H9 (cell line): ENCODE results near the gene NAA25. TPM values are rescaled to one million over a fixed set of nuclear protein-coding genes. Genes with fewer than 3 reads are reported as not detected.

Experiments used
- DNase-seq: peaks from one replicate; pipeline ENCODE4 v3.0.0-alpha.2; 2017
- H2AFZ ChIP-seq: one replicate; pipeline ENCODE4 v1.6.1; 2013; ENCODE audit warnings: mild to moderate bottlenecking, low read length, control low read depth, moderate library complexity
- H2AK5ac ChIP-seq: 2 replicates; pipeline ENCODE4 v1.6.1; 2013; ENCODE audit warnings: low read length, control low read depth, mixed read lengths; ENCODE audit not compliant: insufficient read length
- H2BK120ac ChIP-seq: one replicate; pipeline ENCODE4 v1.6.1; 2013; ENCODE audit warnings: low read depth, mild to moderate bottlenecking, low read length, control low read depth, inconsistent platforms; ENCODE audit not compliant: poor library complexity, severe bottlenecking
- H2BK12ac ChIP-seq: 2 replicates; pipeline ENCODE4 v1.6.1; 2013; ENCODE audit warnings: low read length, control low read depth, mixed read lengths, low read depth; ENCODE audit not compliant: insufficient read length
- H2BK15ac ChIP-seq: 2 replicates; pipeline ENCODE4 v1.6.1; 2013; ENCODE audit warnings: low read depth, low read length, control low read depth
- H2BK20ac ChIP-seq: one replicate; pipeline ENCODE4 v1.6.1; 2013; ENCODE audit warnings: low read depth, mild to moderate bottlenecking, low read length, control low read depth, inconsistent platforms; ENCODE audit not compliant: poor library complexity, severe bottlenecking
- H2BK5ac ChIP-seq: 2 replicates; pipeline ENCODE4 v1.6.1; 2013; ENCODE audit warnings: low read length, control low read depth, mixed read lengths; ENCODE audit not compliant: insufficient read length
- H3K14ac ChIP-seq: 2 replicates; pipeline ENCODE4 v1.6.1; 2013; ENCODE audit warnings: low read length, control low read depth; ENCODE audit not compliant: insufficient read depth
- H3K18ac ChIP-seq: 2 replicates; pipeline ENCODE4 v1.6.1; 2013; ENCODE audit warnings: low read depth, mild to moderate bottlenecking, mixed read lengths, low read length, control low read depth; ENCODE audit not compliant: insufficient read length
- H3K23ac ChIP-seq: 2 replicates; pipeline ENCODE4 v1.6.1; 2013; ENCODE audit warnings: low read length, control low read depth, mixed read lengths, low read depth; ENCODE audit not compliant: insufficient read length
- H3K23me2 ChIP-seq: 2 replicates; pipeline ENCODE4 v1.6.1; 2013; ENCODE audit warnings: low read depth, mild to moderate bottlenecking, mixed read lengths, low read length, control low read depth; ENCODE audit not compliant: insufficient read length, poor library complexity, severe bottlenecking
- H3K27ac ChIP-seq: 2 replicates; pipeline ENCODE4 v1.5.1; 2013; ENCODE audit warnings: low read length, control low read depth, mixed read lengths, low read depth; ENCODE audit not compliant: insufficient read length
- H3K27me3 ChIP-seq: 2 replicates; pipeline ENCODE4 v1.6.1; 2013; ENCODE audit warnings: low read length, control low read depth, inconsistent platforms; ENCODE audit not compliant: insufficient read depth
- H3K4ac ChIP-seq: 2 replicates; pipeline ENCODE4 v1.6.1; 2013; ENCODE audit warnings: low read depth, mild to moderate bottlenecking, control low read depth, inconsistent platforms, low read length, moderate library complexity
- H3K4me1 ChIP-seq: 2 replicates; pipeline ENCODE4 v1.6.1; 2013; ENCODE audit warnings: low read length, control low read depth, inconsistent platforms; ENCODE audit not compliant: insufficient read depth
- H3K4me2 ChIP-seq: 2 replicates; pipeline ENCODE4 v1.6.1; 2013; ENCODE audit warnings: low read length, control low read depth, mixed read lengths; ENCODE audit not compliant: insufficient read length, insufficient read depth
- H3K56ac ChIP-seq: 2 replicates; pipeline ENCODE4 v1.6.1; 2013; ENCODE audit warnings: low read depth, mild to moderate bottlenecking, mixed read lengths, low read length, control low read depth; ENCODE audit not compliant: insufficient read length
- H3K79me1 ChIP-seq: 2 replicates; pipeline ENCODE4 v1.6.1; 2013; ENCODE audit warnings: low read depth, mild to moderate bottlenecking, moderate library complexity, low read length, control low read depth, inconsistent platforms; ENCODE audit not compliant: insufficient read depth, poor library complexity, severe bottlenecking
- H3K79me2 ChIP-seq: 2 replicates; pipeline ENCODE4 v1.6.1; 2013; ENCODE audit warnings: low read length, control low read depth, inconsistent platforms; ENCODE audit not compliant: insufficient read depth
- H3K9ac ChIP-seq: 2 replicates; pipeline ENCODE4 v1.6.1; 2013; ENCODE audit warnings: low read length, control low read depth, mixed read lengths; ENCODE audit not compliant: insufficient read length; ENCODE audit errors: extremely low read depth
- H3K9me3 ChIP-seq: one replicate; pipeline ENCODE4 v1.6.1; 2013; ENCODE audit warnings: low read depth, low read length, inconsistent platforms; ENCODE audit not compliant: control insufficient read depth
- H3T11ph ChIP-seq: one replicate; pipeline ENCODE4 v1.6.1; 2013; ENCODE audit warnings: mild to moderate bottlenecking, low read length, control low read depth, inconsistent platforms
- H4K20me1 ChIP-seq: one replicate; pipeline ENCODE4 v1.6.1; 2013; ENCODE audit not compliant: control insufficient read depth, insufficient read length, insufficient read depth
- H4K5ac ChIP-seq: 2 replicates; pipeline ENCODE4 v1.6.1; 2013; ENCODE audit warnings: low read depth, mild to moderate bottlenecking, mixed read lengths, low read length, control low read depth; ENCODE audit not compliant: insufficient read length
- H4K8ac ChIP-seq: replicated peaks from 2 replicates; pipeline ENCODE4 v1.6.1; 2013; ENCODE audit warnings: low read length, control low read depth, mixed read lengths, low read depth; ENCODE audit not compliant: insufficient read length
- H4K91ac ChIP-seq: 2 replicates; pipeline ENCODE4 v1.6.1; 2013; ENCODE audit warnings: low read depth, mild to moderate bottlenecking, moderate library complexity, mixed read lengths, low read length, control low read depth; ENCODE audit not compliant: insufficient read length
- H3K27ac Mint-ChIP-seq, 3 experiments: 2 replicates in 2 of 3; 3 replicates in 1 of 3; pipeline ENCODE4 v1.8.0; 2020 to 2021; ENCODE audit warnings: mixed read lengths in 3 of 3, mild to moderate bottlenecking in 1 of 3, moderate library complexity in 1 of 3
- H3K27me3 Mint-ChIP-seq: 2 replicates; pipeline ENCODE4 v1.8.0; 2021; ENCODE audit warnings: low read depth, mild to moderate bottlenecking, moderate library complexity, mixed read lengths
- H3K36me3 Mint-ChIP-seq, 3 experiments: 2 replicates in 2 of 3; 3 replicates in 1 of 3; pipeline ENCODE4 v1.8.0; 2020 to 2021; ENCODE audit warnings: low read depth in 3 of 3, mixed read lengths in 3 of 3; ENCODE audit not compliant: insufficient read depth in 1 of 3
- H3K4me1 Mint-ChIP-seq, 2 experiments: 2 replicates each; pipeline ENCODE4 v1.8.0; 2020; ENCODE audit warnings: mixed read lengths in 2 of 2
- H3K4me3 Mint-ChIP-seq, 2 experiments: 2 replicates in 1 of 2; 3 replicates in 1 of 2; pipeline ENCODE4 v1.8.0; 2020 to 2021; ENCODE audit warnings: mild to moderate bottlenecking in 2 of 2, mixed read lengths in 2 of 2, moderate library complexity in 1 of 2
- H3K9me3 Mint-ChIP-seq, 2 experiments: 2 replicates in 1 of 2; 3 replicates in 1 of 2; pipeline ENCODE4 v1.8.0; 2020; ENCODE audit warnings: mild to moderate bottlenecking in 2 of 2, mixed read lengths in 2 of 2, moderate library complexity in 1 of 2
- WGBS: extraction: QIAGEN DNeasy Blood & Tissue Kit; methylation state at CpG from one replicate; pipeline ENCODE4 v1.1.7; 2013; ENCODE audit warnings: missing lambda C conversion rate, low lambda C conversion rate, mixed read lengths; ENCODE audit not compliant: insufficient read length; ENCODE audit errors: extremely low coverage; 5-methylcytosine and 5-hydroxymethylcytosine counted together
- total RNA-seq: library from RNA; stranded (reverse); gene quantifications from 2 replicates; pipeline ENCODE4 v1.2.1, GENCODE V29; 2021
- TF ChIP-seq, protein P1 (sequence below): fragments of 200-600 bp; sonication (generic); conservative IDR thresholded peaks from 3 replicates; pipeline ENCODE4 v1.8.0; 2021; ENCODE audit warnings: antibody characterized with exemption, mild to moderate bottlenecking

NAA25 gene
- total RNA-seq, 1 experiment from 2014 or later = 57.1 TPM

DNA sequence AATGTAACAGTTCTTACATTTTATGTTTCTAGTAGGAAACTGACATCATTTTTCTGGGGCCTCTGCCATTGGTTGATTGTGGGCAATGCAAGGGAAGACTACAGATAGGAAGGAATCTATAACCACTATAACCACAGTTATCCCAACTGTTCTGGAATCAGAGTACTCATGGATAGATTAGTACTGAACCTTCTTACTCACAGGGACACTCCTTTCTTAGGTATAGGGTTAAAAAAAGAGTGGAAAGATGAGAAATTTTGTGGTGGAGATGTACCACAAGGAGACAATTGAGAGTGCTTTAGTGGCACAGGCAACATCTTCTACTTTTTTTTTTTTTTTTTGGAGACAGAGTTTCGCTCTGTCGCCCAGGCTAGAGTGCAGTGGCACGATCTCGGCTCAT lies 116.6 kb downstream of the NAA25 start:
- Mint-ChIP-seq H3K4me1 (peaks cover 5 to 7% of the 10 kb centered on the region in 2 experiments; a peak in 2 of 4 replicates), H3K36me3 (peaks cover 3 to 5% (median 4%) of the 10 kb centered on the region in 3 experiments; a peak in 4 of 7 replicates), H3K27ac (no peak overlapping the region), H3K9me3 (no peaks in the 10 kb centered on the region), H3K4me3 (no peak overlapping the region), H3K27me3 (no peaks in the 10 kb centered on the region)
- Histone ChIP-seq H2AK5ac (no peak overlapping the region), H3K14ac (no peak overlapping the region), H3K79me1 (no peaks in the 10 kb centered on the region), H3K9me3 (no peaks in the 10 kb centered on the region), H3K4ac (no peak overlapping the region), H3K27ac (no peak overlapping the region), H2AFZ (no peak overlapping the region), H3K4me1 (no peaks in the 10 kb centered on the region), H3K56ac (no peak overlapping the region), H2BK15ac (no peak overlapping the region), H3K9ac (no peak overlapping the region), H3K23ac (no peak overlapping the region), H3K23me2 (no peaks in the 10 kb centered on the region), H2BK12ac (no peak overlapping the region), H2BK120ac (no peak overlapping the region), H4K5ac (no peak overlapping the region), H3K27me3 (no peaks in the 10 kb centered on the region), H3K18ac (no peak overlapping the region), H2BK5ac (no peak overlapping the region), H4K20me1 (no peaks in the 10 kb centered on the region), H3K4me2 (no peak overlapping the region), H3T11ph (no peak overlapping the region), H3K79me2 (no peaks in the 10 kb centered on the region), H2BK20ac (no peak overlapping the region), H4K91ac (no peak overlapping the region), H4K8ac (no peak overlapping the region)
- no peak for DNase-seq
- TF ChIP-seq, protein P1, sequence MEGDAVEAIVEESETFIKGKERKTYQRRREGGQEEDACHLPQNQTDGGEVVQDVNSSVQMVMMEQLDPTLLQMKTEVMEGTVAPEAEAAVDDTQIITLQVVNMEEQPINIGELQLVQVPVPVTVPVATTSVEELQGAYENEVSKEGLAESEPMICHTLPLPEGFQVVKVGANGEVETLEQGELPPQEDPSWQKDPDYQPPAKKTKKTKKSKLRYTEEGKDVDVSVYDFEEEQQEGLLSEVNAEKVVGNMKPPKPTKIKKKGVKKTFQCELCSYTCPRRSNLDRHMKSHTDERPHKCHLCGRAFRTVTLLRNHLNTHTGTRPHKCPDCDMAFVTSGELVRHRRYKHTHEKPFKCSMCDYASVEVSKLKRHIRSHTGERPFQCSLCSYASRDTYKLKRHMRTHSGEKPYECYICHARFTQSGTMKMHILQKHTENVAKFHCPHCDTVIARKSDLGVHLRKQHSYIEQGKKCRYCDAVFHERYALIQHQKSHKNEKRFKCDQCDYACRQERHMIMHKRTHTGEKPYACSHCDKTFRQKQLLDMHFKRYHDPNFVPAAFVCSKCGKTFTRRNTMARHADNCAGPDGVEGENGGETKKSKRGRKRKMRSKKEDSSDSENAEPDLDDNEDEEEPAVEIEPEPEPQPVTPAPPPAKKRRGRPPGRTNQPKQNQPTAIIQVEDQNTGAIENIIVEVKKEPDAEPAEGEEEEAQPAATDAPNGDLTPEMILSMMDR = no peak
- no CpG with 5 or more reads among the region's 4 CpGs for WGBS
